Esophagus muscularis mucosa (tissue), 4 donors: ENCODE measurements around the gene IDH2. TPM values are rescaled to one million over a fixed set of nuclear protein-coding genes. Genes with fewer than 3 reads are reported as not detected.

Experiments
- DNase-seq: peaks from one replicate; pipeline ENCODE4 v3.0.0-alpha.2; 2017; ENCODE audit errors: extremely low spot score
- H3K27ac ChIP-seq, 4 donors: fragments of 200-600 bp; sonication (generic); replicated peaks in 1 of 4; 1 replicate in 3 of 4; 2 replicates in 1 of 4; pipeline ENCODE4 v1.5.1; 2016 to 2019; ENCODE audit warnings: mild to moderate bottlenecking in 1 of 4
- H3K27me3 ChIP-seq, 4 donors: fragments of 200-600 bp; sonication (generic); one replicate each; pipeline versions ENCODE4 v1.5.1 to v1.6.0; 2016 to 2019
- H3K36me3 ChIP-seq, 4 donors: fragments of 200-600 bp; sonication (generic); one replicate each; pipeline ENCODE4 v1.5.1; 2016 to 2019
- H3K4me1 ChIP-seq, 4 donors: fragments of 200-600 bp; sonication (generic); one replicate each; pipeline ENCODE4 v1.5.1; 2016 to 2019
- H3K4me3 ChIP-seq, 4 donors: fragments of 200-600 bp; sonication (generic); 1 replicate in 2 of 4; 2 replicates in 2 of 4; pipeline ENCODE4 v1.5.1; 2016 to 2019; ENCODE audit warnings: mild to moderate bottlenecking in 4 of 4, moderate library complexity in 1 of 4
- H3K9me3 ChIP-seq, 4 donors: fragments of 200-600 bp; sonication (generic); 1 replicate in 3 of 4; 2 replicates in 1 of 4; pipeline ENCODE4 v1.5.1; 2016 to 2019
- EP300 ChIP-seq: sonication (generic); formaldehyde crosslinking; IDR thresholded peaks from one replicate; pipeline ENCODE4 v1.6.1; 2017; ENCODE audit warnings: antibody characterized with exemption
- POLR2A ChIP-seq: fragments of 450-650 bp; IDR thresholded peaks from one replicate; pipeline ENCODE4 v1.6.1; 2017; ENCODE audit warnings: antibody characterized with exemption, moderate library complexity, mild to moderate bottlenecking, low read depth
- POLR2AphosphoS5 ChIP-seq, 2 donors: sonication (generic); formaldehyde crosslinking; IDR thresholded peaks; one replicate each; pipeline ENCODE4 v1.6.1; 2017; ENCODE audit warnings: antibody characterized with exemption in 2 of 2
- WGBS: methylation state at CpG from one replicate; pipeline ENCODE4 v1.1.5; 2018; 5-methylcytosine and 5-hydroxymethylcytosine counted together
- intact Hi-C: fragments of 100-400 bp; cut with DNase I; formaldehyde crosslinking; loops from one replicate; pipeline ENCODE4 v1.15.1; 2023
- total RNA-seq, 4 donors: library from RNA; depleted of rRNA; stranded (reverse); fragments of >200 nt; gene quantifications; one replicate each; pipeline versions ENCODE4 v1.1.0 to v1.2.1, GENCODE V29; 2016
- TF ChIP-seq, protein P1 (sequence below), 3 experiments: fragments of 200-600 bp in 2 of 3; fragments of 450-650 bp in 1 of 3; sonication (generic) in 2 of 3; IDR thresholded peaks; one replicate each; pipeline ENCODE4 v1.5.1; 2017 to 2019; ENCODE audit warnings: antibody characterized with exemption in 3 of 3, mild to moderate bottlenecking in 2 of 3, moderate library complexity in 1 of 3

Gene IDH2
- total RNA-seq, 4 donors from 2014 or later = 119 to 228 (median 171) TPM

DNA sequence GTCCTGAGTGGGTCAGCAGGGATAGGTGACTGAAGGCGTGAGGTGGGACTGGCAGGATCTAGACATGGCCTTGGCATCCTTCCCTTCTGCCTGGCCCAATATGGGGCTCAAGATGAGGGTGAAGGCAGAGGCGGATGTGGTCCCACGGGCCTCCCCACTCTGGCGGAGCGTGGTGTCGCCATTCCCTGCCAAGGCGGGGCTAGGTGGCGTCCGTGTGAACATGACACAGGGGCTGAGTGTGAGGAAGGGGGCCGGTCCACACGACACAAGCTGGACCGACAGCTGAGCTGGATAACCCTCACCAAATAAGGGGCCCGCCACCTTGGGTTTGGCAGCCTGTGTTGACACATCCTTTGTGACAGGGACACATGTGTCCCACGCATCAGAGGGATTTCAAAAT is 58.1 kb downstream of the IDH2 start:
- Histone ChIP-seq H3K27me3 (no peaks in the 10 kb centered on the region), H3K9me3 (no peaks in the 10 kb centered on the region), H3K4me3 (no peak overlapping the region), H3K27ac (no peak overlapping the region), H3K4me1 (peaks cover 17 to 56% (median 36%) of the 10 kb centered on the region in 4 donors), H3K36me3 (no peaks in the 10 kb centered on the region)
- no peak for DNase-seq
- 88% methylated on average over 13 of the region's 14 CpGs for WGBS
- intact Hi-C loops = no loop called here
- TF ChIP-seq POLR2A (no peak), POLR2AphosphoS5 (IDR thresholded peaks at IDR 0.05) (no peak), EP300 (no peak)
- TF ChIP-seq, protein P1, sequence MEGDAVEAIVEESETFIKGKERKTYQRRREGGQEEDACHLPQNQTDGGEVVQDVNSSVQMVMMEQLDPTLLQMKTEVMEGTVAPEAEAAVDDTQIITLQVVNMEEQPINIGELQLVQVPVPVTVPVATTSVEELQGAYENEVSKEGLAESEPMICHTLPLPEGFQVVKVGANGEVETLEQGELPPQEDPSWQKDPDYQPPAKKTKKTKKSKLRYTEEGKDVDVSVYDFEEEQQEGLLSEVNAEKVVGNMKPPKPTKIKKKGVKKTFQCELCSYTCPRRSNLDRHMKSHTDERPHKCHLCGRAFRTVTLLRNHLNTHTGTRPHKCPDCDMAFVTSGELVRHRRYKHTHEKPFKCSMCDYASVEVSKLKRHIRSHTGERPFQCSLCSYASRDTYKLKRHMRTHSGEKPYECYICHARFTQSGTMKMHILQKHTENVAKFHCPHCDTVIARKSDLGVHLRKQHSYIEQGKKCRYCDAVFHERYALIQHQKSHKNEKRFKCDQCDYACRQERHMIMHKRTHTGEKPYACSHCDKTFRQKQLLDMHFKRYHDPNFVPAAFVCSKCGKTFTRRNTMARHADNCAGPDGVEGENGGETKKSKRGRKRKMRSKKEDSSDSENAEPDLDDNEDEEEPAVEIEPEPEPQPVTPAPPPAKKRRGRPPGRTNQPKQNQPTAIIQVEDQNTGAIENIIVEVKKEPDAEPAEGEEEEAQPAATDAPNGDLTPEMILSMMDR (IDR thresholded peaks at IDR 0.05) = no peak

DNA sequence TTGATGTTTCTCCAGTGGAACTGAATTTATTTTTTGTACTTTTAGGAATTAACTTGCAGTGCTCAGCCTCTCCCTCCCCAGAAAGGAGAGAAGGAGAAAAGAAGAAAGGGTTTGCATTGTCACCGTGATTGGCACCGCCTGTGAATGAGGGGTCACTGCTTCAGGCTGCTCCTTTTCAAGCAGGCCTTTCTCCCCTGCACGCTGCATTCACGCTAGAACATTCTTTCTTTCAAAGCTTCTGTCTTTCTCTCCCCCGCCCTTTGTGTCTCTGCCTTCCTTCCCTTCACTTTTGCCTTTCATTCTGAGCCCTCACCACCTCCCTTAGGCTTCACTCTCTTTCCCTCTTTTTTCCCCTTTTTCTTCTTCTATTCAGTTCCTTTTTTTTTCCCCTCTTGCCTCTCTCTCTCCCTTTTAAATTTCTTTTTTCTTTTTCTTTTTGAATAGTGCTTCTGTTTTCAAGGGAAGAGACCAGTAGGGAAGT is 58.7 kb downstream of the IDH2 start:
- no peak for DNase-seq
- H3K36me3 ChIP-seq = no peaks in the 10 kb centered on the region
- no peaks in the 10 kb centered on the region for H3K27me3 ChIP-seq
- no peak overlapping the region for H3K4me3 ChIP-seq
- H3K4me1 ChIP-seq = peaks cover 17 to 56% (median 36%) of the 10 kb centered on the region in 4 donors
- TF ChIP-seq POLR2AphosphoS5 (IDR thresholded peaks at IDR 0.05) = no peak
- no peak for TF ChIP-seq POLR2A
- TF ChIP-seq, protein P1 (IDR thresholded peaks at IDR 0.05) = no peak
- TF ChIP-seq EP300 = no peak
- no peak overlapping the region for H3K27ac ChIP-seq
- intact Hi-C loops = no loop called here
- no peaks in the 10 kb centered on the region for H3K9me3 ChIP-seq
- WGBS = 83% methylated on average over 5 of the region's 5 CpGs

DNA sequence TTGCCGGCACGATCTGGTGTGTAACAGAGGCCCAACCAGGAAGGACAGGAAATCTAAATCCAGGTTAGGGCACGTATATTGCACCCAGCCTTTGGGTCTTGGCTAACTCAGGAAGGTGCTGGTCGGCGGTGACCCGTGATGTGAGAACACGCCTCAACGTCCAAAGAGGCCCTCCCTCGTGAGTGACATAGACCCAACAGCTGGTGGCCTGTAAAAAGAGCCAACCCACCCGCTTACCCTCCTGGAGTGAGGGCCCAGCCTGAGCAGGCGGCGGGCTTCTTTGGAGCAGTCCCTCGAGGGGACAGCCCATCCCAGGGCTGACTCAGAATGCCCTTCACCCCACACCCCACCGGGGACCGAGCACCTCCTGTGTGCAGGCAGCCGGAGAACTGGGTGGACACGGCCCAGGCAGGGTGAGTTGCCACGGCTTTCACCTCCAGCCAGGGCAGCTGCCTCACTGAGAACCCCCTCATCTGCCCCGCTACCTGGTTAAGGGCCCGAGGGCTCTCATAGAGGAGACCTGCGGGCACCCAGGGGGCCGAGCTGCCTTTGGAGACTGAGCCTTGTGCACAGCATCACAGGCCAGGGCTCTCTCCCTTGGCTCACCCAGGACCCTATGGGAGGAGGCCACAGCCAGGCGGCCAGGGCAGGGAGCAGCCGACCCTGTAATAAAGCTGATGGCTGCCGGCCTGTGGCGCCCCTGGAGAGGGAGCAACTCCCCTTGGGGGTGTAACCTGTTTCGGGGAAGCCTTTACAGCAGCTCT is 59.3 kb downstream of the IDH2 start:
- Histone ChIP-seq H3K27me3 (no peaks in the 10 kb centered on the region), H3K4me1 (peaks cover 16 to 56% (median 34%) of the 10 kb centered on the region in 4 donors), H3K4me3 (no peak overlapping the region), H3K9me3 (no peaks in the 10 kb centered on the region), H3K27ac (no peak overlapping the region), H3K36me3 (no peaks in the 10 kb centered on the region)
- WGBS = 94% methylated on average over 13 of the region's 27 CpGs
- no peak for DNase-seq
- TF ChIP-seq EP300 = no peak
- no peak for TF ChIP-seq POLR2AphosphoS5 (IDR thresholded peaks at IDR 0.05)
- no peak for TF ChIP-seq POLR2A
- TF ChIP-seq, protein P1 (IDR thresholded peaks at IDR 0.05) = no peak
- intact Hi-C loops = no loop called here

DNA sequence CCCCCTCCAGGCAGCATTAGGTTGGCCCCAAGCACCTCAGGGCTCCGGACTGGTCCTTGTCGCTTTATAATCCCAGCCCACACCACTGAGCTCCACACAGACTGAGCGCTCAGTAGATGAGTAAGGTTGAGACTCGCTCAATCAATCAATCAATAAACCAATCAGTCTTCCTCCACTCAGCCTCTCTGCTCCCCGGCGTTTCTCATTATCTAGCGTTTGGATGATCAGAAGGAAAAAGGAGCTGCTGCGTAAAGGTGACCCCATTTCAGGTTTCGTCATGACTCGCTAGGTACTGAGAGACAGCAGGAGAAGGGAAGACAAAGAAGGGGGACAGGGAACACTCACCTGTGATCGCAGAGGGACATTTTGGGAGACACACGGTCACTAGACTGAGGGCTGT is 59.9 kb downstream of the IDH2 start:
- Histone ChIP-seq H3K4me1 (peaks cover 12 to 56% (median 34%) of the 10 kb centered on the region in 4 donors), H3K36me3 (no peaks in the 10 kb centered on the region), H3K4me3 (no peak overlapping the region), H3K27me3 (no peaks in the 10 kb centered on the region), H3K9me3 (no peaks in the 10 kb centered on the region), H3K27ac (no peak overlapping the region)
- intact Hi-C loops = no loop called here
- WGBS = 96% methylated on average over 12 of the region's 12 CpGs
- TF ChIP-seq POLR2AphosphoS5 (IDR thresholded peaks at IDR 0.05) = no peak
- no peak for TF ChIP-seq POLR2A
- no peak for TF ChIP-seq EP300
- TF ChIP-seq, protein P1 (IDR thresholded peaks at IDR 0.05) = no peak
- no peak for DNase-seq
